HG02870 (cell line): Measurements from ENCODE around the gene DUXA.
"Not testable (repeated sequence)": the region's sequence is repeated elsewhere in the genome, so short reads cannot be mapped to it uniquely, and the experiment has no call there.

Source experiments
- ATAC-seq: cut with Tn5 transposase; IDR thresholded peaks from one replicate; pipeline ENCODE4 v1.9.1; 2021; ENCODE audit warnings: mild to moderate bottlenecking, moderate library complexity; ENCODE audit not compliant: unreplicated experiment

The DUXA gene

GRCh38 chr19:57167385-57167784, at the start of gene DUXA:
Gene DUXA (minus strand): TSS chr19:57167485. CDS start chr19:57167443, 42 bp downstream.
- ATAC-seq = no peak

GRCh38 chr19:57212109-57212508, 44.8 kb upstream of the DUXA start:
- ATAC-seq = no peak

GRCh38 chr19:57210381-57210780, 43.1 kb upstream of the DUXA start:
- ATAC-seq = no peak

GRCh38 chr19:57202160-57202559, 34.9 kb upstream of the DUXA start:
- ATAC-seq = no peak

GRCh38 chr19:57197874-57198273, 30.6 kb upstream of the DUXA start:
- not testable (repeated sequence) for ATAC-seq

GRCh38 chr19:57192993-57193392, 25.7 kb upstream of the DUXA start:
- no peak for ATAC-seq

GRCh38 chr19:57192077-57192420, 24.8 kb upstream of the DUXA start:
- ATAC-seq = peak; percentile 13

- peak; percentile 94 for ATAC-seq
Observed at GRCh38 chr19:57191141-57192076, 24.1 kb upstream of the DUXA start, which contains the start of gene ZNF264. Gene ZNF264 (plus strand): TSS chr19:57191500. CDS start chr19:57191914, 414 bp downstream.

- no peak for ATAC-seq
Observed at GRCh38 chr19:57190301-57190700, 23.0 kb upstream of the DUXA start.

GRCh38 chr19:57171551-57172081, 4.3 kb upstream of the DUXA start:
- ATAC-seq = no peak

GRCh38 chr19:57165846-57166245, 1.4 kb downstream of the DUXA start:
- ATAC-seq = no peak

GRCh38 chr19:57161985-57162539, 5.2 kb downstream of the DUXA start:
- ATAC-seq = no peak

GRCh38 chr19:57152921-57153320, 14.4 kb downstream of the DUXA start:
- ATAC-seq = no peak

GRCh38 chr19:57141699-57142098, 25.6 kb downstream of the DUXA start:
- no peak for ATAC-seq

GRCh38 chr19:57135797-57136196, 31.5 kb downstream of the DUXA start:
- ATAC-seq = no peak

GRCh38 chr19:57127403-57127802, 39.9 kb downstream of the DUXA start:
- ATAC-seq = not testable (repeated sequence)

GRCh38 chr19:57123882-57124281, 43.4 kb downstream of the DUXA start:
- ATAC-seq = no peak

GRCh38 chr19:57118848-57119247, 48.4 kb downstream of the DUXA start:
- no peak for ATAC-seq

- not testable (repeated sequence) for ATAC-seq
Observed at GRCh38 chr19:57113501-57113900, 53.8 kb downstream of the DUXA start.

- ATAC-seq = no peak
Observed at GRCh38 chr19:57111329-57111644, 56.0 kb downstream of the DUXA start.

- ATAC-seq = no peak
Observed at GRCh38 chr19:57110592-57111328, 56.5 kb downstream of the DUXA start.
